Esophagus muscularis mucosa (tissue), 4 donors: ENCODE results near the gene FOXP3. TPM values are rescaled to one million over a fixed set of nuclear protein-coding genes. Genes with fewer than 3 reads are reported as not detected.

ENCODE experiments used
- DNase-seq: peaks from one replicate; pipeline ENCODE4 v3.0.0-alpha.2; 2017; ENCODE audit errors: extremely low spot score
- H3K27ac ChIP-seq, 4 donors: fragments of 200-600 bp; sonication (generic); replicated peaks in 1 of 4; 1 replicate in 3 of 4; 2 replicates in 1 of 4; pipeline ENCODE4 v1.5.1; 2016 to 2019; ENCODE audit warnings: mild to moderate bottlenecking in 1 of 4
- H3K27me3 ChIP-seq, 4 donors: fragments of 200-600 bp; sonication (generic); one replicate each; pipeline versions ENCODE4 v1.5.1 to v1.6.0; 2016 to 2019
- H3K36me3 ChIP-seq, 4 donors: fragments of 200-600 bp; sonication (generic); one replicate each; pipeline ENCODE4 v1.5.1; 2016 to 2019
- H3K4me1 ChIP-seq, 4 donors: fragments of 200-600 bp; sonication (generic); one replicate each; pipeline ENCODE4 v1.5.1; 2016 to 2019
- H3K4me3 ChIP-seq, 4 donors: fragments of 200-600 bp; sonication (generic); 1 replicate in 2 of 4; 2 replicates in 2 of 4; pipeline ENCODE4 v1.5.1; 2016 to 2019; ENCODE audit warnings: mild to moderate bottlenecking in 4 of 4, moderate library complexity in 1 of 4
- H3K9me3 ChIP-seq, 4 donors: fragments of 200-600 bp; sonication (generic); 1 replicate in 3 of 4; 2 replicates in 1 of 4; pipeline ENCODE4 v1.5.1; 2016 to 2019
- EP300 ChIP-seq: sonication (generic); formaldehyde crosslinking; IDR thresholded peaks from one replicate; pipeline ENCODE4 v1.6.1; 2017; ENCODE audit warnings: antibody characterized with exemption
- POLR2A ChIP-seq: fragments of 450-650 bp; IDR thresholded peaks from one replicate; pipeline ENCODE4 v1.6.1; 2017; ENCODE audit warnings: antibody characterized with exemption, moderate library complexity, mild to moderate bottlenecking, low read depth
- POLR2AphosphoS5 ChIP-seq, 2 donors: sonication (generic); formaldehyde crosslinking; IDR thresholded peaks; one replicate each; pipeline ENCODE4 v1.6.1; 2017; ENCODE audit warnings: antibody characterized with exemption in 2 of 2
- WGBS: methylation state at CpG from one replicate; pipeline ENCODE4 v1.1.5; 2018; 5-methylcytosine and 5-hydroxymethylcytosine counted together
- intact Hi-C: fragments of 100-400 bp; cut with DNase I; formaldehyde crosslinking; loops from one replicate; pipeline ENCODE4 v1.15.1; 2023
- total RNA-seq, 4 donors: library from RNA; depleted of rRNA; stranded (reverse); fragments of >200 nt; gene quantifications; one replicate each; pipeline versions ENCODE4 v1.1.0 to v1.2.1, GENCODE V29; 2016
- TF ChIP-seq, protein P1 (sequence below), 3 experiments: fragments of 200-600 bp in 2 of 3; fragments of 450-650 bp in 1 of 3; sonication (generic) in 2 of 3; IDR thresholded peaks; one replicate each; pipeline ENCODE4 v1.5.1; 2017 to 2019; ENCODE audit warnings: antibody characterized with exemption in 3 of 3, mild to moderate bottlenecking in 2 of 3, moderate library complexity in 1 of 3

The FOXP3 gene
- total RNA-seq, 4 donors from 2014 or later, result not detected

DNA sequence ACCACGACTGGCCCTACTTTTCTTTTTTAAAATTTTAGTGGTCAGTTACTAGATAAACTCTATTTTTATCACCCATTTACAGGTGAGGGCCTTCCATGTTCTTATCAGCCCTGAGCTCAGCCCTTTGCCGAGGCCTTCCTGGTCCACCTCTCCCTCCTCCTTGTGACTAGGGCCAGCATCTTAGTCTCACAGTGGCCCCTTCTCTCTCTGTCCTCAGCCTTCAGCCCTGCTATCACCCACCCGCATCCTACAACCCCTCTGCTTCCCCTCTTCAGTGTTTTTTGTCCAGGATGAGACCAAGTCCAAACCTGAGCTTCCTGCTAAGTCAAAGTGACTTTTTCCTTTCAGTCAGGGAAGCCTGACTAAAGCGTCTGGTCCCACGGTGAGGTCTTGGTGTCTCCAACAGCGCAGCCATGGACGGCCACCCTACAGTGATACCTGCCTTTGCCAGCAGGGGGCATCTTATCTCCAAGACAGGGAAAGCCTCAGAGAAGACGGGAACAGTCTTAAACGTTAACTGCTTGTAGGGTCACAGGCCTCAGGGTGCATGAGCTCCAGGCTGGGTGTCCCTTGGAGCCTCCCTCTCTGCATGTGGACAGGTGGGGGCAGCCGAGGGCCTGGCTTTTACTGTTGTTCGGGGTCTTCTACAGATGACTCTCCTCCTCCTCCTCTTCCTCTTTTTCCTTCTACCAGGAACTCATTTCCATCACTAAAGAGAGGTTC is 27.3 kb upstream of the FOXP3 start:
- no peak for DNase-seq
- no peak overlapping the region for H3K4me3 ChIP-seq
- WGBS, result 44% methylated on average over 11 of the region's 11 CpGs
- no peaks in the 10 kb centered on the region for H3K36me3 ChIP-seq
- H3K4me1 ChIP-seq, result peaks cover 5 to 10% (median 7%) of the 10 kb centered on the region in 4 donors
- H3K27me3 ChIP-seq, result peaks cover 0 to 3% (median 0%) of the 10 kb centered on the region in 4 donors
- no peak overlapping the region for H3K27ac ChIP-seq
- no peaks in the 10 kb centered on the region for H3K9me3 ChIP-seq
- TF ChIP-seq, protein P1, sequence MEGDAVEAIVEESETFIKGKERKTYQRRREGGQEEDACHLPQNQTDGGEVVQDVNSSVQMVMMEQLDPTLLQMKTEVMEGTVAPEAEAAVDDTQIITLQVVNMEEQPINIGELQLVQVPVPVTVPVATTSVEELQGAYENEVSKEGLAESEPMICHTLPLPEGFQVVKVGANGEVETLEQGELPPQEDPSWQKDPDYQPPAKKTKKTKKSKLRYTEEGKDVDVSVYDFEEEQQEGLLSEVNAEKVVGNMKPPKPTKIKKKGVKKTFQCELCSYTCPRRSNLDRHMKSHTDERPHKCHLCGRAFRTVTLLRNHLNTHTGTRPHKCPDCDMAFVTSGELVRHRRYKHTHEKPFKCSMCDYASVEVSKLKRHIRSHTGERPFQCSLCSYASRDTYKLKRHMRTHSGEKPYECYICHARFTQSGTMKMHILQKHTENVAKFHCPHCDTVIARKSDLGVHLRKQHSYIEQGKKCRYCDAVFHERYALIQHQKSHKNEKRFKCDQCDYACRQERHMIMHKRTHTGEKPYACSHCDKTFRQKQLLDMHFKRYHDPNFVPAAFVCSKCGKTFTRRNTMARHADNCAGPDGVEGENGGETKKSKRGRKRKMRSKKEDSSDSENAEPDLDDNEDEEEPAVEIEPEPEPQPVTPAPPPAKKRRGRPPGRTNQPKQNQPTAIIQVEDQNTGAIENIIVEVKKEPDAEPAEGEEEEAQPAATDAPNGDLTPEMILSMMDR (IDR thresholded peaks at IDR 0.05), result peak; percentile 40 to 67 (median 50)
- no peak for TF ChIP-seq POLR2AphosphoS5 (IDR thresholded peaks at IDR 0.05)
- intact Hi-C loops, result no loop called here

DNA sequence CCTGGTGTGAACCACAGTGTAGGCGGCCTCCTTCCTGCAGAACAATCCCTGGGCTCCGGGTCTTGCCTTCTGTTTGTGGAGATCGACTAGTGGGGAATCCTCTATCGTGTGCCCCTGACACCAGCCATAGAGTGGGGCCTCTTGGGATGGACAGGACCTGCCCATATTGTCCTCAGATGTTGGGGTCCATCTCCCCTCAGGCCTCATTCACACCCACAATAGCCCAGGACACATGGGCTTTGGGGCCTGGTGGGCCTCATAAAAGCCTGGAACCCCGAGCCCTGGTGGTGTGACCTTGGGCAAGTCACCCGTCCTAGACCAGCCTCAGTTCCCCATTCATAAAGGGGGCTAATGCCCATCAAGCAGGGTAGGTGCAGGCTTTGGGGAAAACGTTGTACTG is 25.7 kb upstream of the FOXP3 start:
- H3K4me1 ChIP-seq, result peaks cover 5 to 10% (median 7%) of the 10 kb centered on the region in 4 donors
- intact Hi-C loops, result no loop called here
- TF ChIP-seq, protein P1 (IDR thresholded peaks at IDR 0.05), result no peak
- TF ChIP-seq POLR2AphosphoS5 (IDR thresholded peaks at IDR 0.05) (no peak), EP300 (no peak), POLR2A (no peak)
- H3K9me3 ChIP-seq, result no peaks in the 10 kb centered on the region
- 76% methylated on average over 7 of the region's 7 CpGs for WGBS
- H3K27ac ChIP-seq, result no peak overlapping the region
- no peak overlapping the region for H3K4me3 ChIP-seq
- DNase-seq, result no peak
- H3K36me3 ChIP-seq, result peaks cover 0 to 8% (median 3%) of the 10 kb centered on the region in 4 donors
- H3K27me3 ChIP-seq, result no peaks in the 10 kb centered on the region

DNA sequence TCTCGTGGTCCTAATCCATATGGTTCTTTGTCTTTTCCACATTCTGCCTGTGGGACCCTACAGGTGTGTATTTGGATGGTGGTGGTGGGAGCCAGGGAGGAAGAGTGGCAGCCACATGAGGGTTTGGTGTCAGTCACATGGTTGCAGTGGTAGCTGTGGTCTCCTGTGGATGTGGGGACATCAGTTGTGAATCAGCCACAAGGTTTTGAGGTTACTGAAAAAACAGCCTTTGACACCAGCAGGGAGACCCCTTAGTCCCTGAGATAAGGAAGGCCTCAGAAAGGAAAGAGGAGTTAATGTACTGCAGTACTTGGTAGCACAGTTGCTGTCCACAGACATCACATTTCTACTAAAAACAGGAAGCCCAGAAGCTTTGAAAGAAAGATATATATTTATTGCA is 23.2 kb upstream of the FOXP3 start:
- no peaks in the 10 kb centered on the region for H3K9me3 ChIP-seq
- no peak overlapping the region for H3K27ac ChIP-seq
- DNase-seq, result no peak
- TF ChIP-seq POLR2A (no peak), POLR2AphosphoS5 (IDR thresholded peaks at IDR 0.05) (no peak), EP300 (no peak)
- TF ChIP-seq, protein P1 (IDR thresholded peaks at IDR 0.05), result no peak
- intact Hi-C loops, result no loop called here
- 64% methylated on average over 1 of the region's 1 CpG for WGBS
- H3K4me3 ChIP-seq, result no peak overlapping the region
- peaks cover 0 to 8% (median 3%) of the 10 kb centered on the region in 4 donors for H3K36me3 ChIP-seq
- H3K27me3 ChIP-seq, result no peaks in the 10 kb centered on the region
- peaks cover 5 to 9% (median 7%) of the 10 kb centered on the region in 4 donors for H3K4me1 ChIP-seq

DNA sequence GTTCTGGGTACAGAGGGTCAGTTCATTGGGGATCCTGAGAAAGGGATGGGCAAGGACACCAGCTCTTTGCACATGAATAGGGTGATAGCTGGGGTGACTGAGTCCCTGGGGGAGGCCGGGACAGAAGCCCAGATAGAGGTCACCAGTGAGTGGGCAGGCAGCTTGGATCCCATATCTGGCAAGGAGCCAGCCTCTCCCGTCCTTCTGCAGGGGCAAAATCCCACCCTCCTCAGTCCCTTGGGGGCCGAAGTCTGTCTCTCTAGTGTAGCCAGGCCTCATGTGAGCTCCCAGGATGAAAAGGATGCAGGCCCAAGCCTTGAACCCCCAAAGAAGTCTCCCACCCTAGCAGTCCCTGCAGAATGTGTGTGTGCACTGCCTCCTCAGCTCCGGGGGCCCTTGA is 22.1 kb upstream of the FOXP3 start:
- TF ChIP-seq POLR2AphosphoS5 (IDR thresholded peaks at IDR 0.05) (no peak), EP300 (no peak), POLR2A (no peak)
- TF ChIP-seq, protein P1 (IDR thresholded peaks at IDR 0.05), result no peak
- Histone ChIP-seq H3K4me1 (no peaks in the 10 kb centered on the region), H3K4me3 (no peak overlapping the region), H3K27me3 (no peaks in the 10 kb centered on the region), H3K27ac (no peak overlapping the region), H3K36me3 (peaks cover 0 to 8% (median 3%) of the 10 kb centered on the region in 4 donors), H3K9me3 (no peaks in the 10 kb centered on the region)
- no peak for DNase-seq
- 65% methylated on average over 3 of the region's 4 CpGs for whole genome bisulfite sequencing
- intact Hi-C loops, result no loop called here

DNA sequence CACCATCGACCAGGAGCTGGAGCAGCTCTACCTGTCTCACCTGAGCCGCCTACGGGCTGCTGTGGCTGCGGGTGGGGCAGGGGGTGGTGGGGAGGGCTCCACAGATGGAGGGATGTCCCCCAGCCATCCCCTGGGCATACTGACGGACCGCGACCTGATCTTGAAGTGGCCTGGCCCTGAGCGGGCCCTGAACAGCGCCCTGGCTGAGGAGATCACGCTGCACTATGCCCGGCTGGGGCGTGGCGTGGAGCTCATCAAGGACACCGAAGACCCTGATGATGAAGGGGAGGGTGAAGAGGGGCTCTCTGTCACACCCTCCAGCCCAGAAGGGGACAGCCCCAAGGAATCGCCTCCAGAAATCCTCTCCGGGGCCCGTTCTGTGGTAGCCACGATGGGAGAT is 21.6 kb upstream of the FOXP3 start:
- TF ChIP-seq POLR2AphosphoS5 (IDR thresholded peaks at IDR 0.05) (no peak), POLR2A (no peak), EP300 (no peak)
- TF ChIP-seq, protein P1 (IDR thresholded peaks at IDR 0.05), result no peak
- 88% methylated on average over 9 of the region's 18 CpGs for WGBS
- Histone ChIP-seq H3K27me3 (no peaks in the 10 kb centered on the region), H3K36me3 (peaks cover 0 to 8% (median 3%) of the 10 kb centered on the region in 4 donors), H3K4me1 (no peaks in the 10 kb centered on the region), H3K27ac (no peak overlapping the region), H3K9me3 (no peaks in the 10 kb centered on the region), H3K4me3 (no peak overlapping the region)
- intact Hi-C loops, result no loop called here
- no peak for DNase-seq
